BJ (cell line): ENCODE data around the gene CACNA2D3. TPM values are rescaled to one million over a fixed set of nuclear protein-coding genes. Genes with fewer than 3 reads are reported as not detected.

ENCODE experiments used
- CTCF ChIA-PET: fragments of 350-600 bp; formaldehyde crosslinking; extraction: SDS; loops from one replicate; lab custom pipeline; 2021; ENCODE audit warnings: antibody characterized with exemption, inconsistent platforms; lab: Yijun Ruan, JAX
- POLR2A ChIA-PET: fragments of 300-600 bp; sonication (Branson Sonifier 250); formaldehyde crosslinking; extraction: SDS; loops from one replicate; lab custom pipeline; 2021; ENCODE audit warnings: antibody characterized with exemption; lab: Charles Lee
- DNase-seq: peaks from one replicate; pipeline ENCODE4 v3.0.0-alpha.2; 2011; ENCODE audit warnings: low read depth
- H3K27me3 ChIP-seq: 2 replicates; pipeline ENCODE4 v1.6.0; 2011; ENCODE audit warnings: low read length; ENCODE audit not compliant: control insufficient read depth, insufficient read depth
- H3K36me3 ChIP-seq: 2 replicates; pipeline ENCODE4 v1.5.1; 2011; ENCODE audit warnings: low read length; ENCODE audit not compliant: control insufficient read depth, insufficient read depth
- H3K4me3 ChIP-seq: 2 replicates; pipeline ENCODE4 v1.5.1; 2011; ENCODE audit warnings: low read depth, mild to moderate bottlenecking, control low read depth, low read length
- CTCF ChIP-seq: IDR thresholded peaks from 2 replicates; pipeline ENCODE4 v1.5.1; 2011; ENCODE audit warnings: low read depth, mild to moderate bottlenecking, control low read depth, inconsistent platforms, low read length, moderate library complexity; ENCODE audit not compliant: insufficient read depth
- polyA plus RNA-seq: library from polyadenylated mRNA; depleted of rRNA; stranded (reverse); fragments of >200 nt; gene quantifications from 2 replicates; pipeline ENCODE4 v1.2.3, GENCODE V29; 2011

Gene CACNA2D3
- polyA plus RNA-seq, 1 experiment = 0.56 TPM

DNA sequence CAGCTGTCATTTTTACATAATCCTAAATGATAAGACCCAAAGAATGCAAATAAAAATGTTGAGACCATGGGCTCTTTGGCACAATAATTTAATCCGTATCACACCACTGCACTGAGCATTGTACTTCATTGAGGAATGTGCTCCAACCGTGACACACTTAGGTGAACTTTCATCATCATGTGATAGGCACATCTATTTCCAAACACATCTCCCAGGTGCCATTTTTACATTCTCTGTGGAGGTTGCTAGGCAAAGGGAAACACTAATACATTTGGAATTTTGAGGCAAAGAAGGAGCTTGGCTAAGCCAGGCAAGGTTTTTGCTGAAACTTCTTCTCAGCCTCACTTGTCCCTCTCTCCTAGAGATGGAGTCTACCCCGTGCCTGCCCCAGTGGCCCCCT, 736.8 kb downstream of the CACNA2D3 start:
- CTCF ChIA-PET = interaction anchor here (0.6 to 2.5 kb wide), 11 partner anchors 9 to 625 kb away, joined by 3 to 9 read pairs (median 4); no protein-coding TSS in a partner anchor
- no peak for DNase-seq
- Histone ChIP-seq H3K4me3 (no peak overlapping the region), H3K36me3 (no peaks in the 10 kb centered on the region), H3K27me3 (no peaks in the 10 kb centered on the region)
- POLR2A ChIA-PET = interaction anchor here (0.6 to 0.8 kb wide), 3 partner anchors 351 to 624 kb away, joined by 3 to 8 read pairs (median 3); no protein-coding TSS in a partner anchor
- no peak for TF ChIP-seq CTCF

DNA sequence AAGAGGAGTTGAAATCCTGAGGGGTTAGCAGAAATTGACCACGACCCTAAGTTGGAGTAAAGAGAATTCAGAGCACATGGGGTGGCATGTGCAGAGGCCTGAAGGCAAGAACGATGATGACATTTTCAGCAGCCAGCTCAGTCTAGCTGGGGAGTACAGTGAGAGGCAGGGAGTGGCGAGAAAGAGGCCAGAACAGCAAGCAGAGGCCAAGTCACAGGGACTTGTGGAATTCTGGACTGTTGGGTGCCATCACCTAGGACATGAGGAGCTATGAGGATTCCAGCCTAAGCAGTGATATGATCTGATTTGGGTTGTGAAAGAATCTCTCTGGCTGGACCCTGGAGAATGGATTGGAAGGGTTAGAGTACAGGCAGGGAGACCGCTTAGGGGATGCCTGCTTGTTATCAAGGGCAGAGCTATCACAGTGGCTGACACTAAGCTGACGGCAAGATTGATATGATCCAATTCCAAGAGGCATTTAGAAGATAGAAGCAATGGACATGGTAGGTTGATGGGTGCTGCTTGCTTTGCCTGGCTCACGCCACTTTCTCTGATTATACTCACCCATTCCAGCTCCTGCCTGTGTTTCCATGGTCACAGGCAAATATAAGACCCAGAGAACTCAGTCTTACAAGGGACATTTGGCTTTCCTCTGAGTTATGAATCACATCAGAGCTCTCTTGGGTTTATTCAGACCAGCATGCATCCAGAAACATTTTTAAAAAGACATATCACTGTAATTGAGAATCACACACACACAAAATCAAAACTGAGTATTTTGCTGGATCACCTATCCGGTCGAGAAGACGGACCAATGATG, 739.1 kb downstream of the CACNA2D3 start:
- no peak for TF ChIP-seq CTCF
- POLR2A ChIA-PET = interaction anchor here (0.7 kb wide), 1 partner anchor 330 kb away, joined by 3 read pairs; no protein-coding TSS in a partner anchor

GRCh38 chr3:54862526-54862925, 740.2 kb downstream of the CACNA2D3 start:
- Histone ChIP-seq H3K4me3 (no peak overlapping the region), H3K36me3 (no peaks in the 10 kb centered on the region), H3K27me3 (no peaks in the 10 kb centered on the region)
- ChIA-PET POLR2A (interaction anchor here (0.6 kb wide), 1 partner anchor 615 kb away, joined by 3 read pairs; no protein-coding TSS in a partner anchor), CTCF (no interaction called here)
- no peak for DNase-seq
- no peak for TF ChIP-seq CTCF

More for the DNA sequence above, 739.1 kb downstream of the CACNA2D3 start:
- H3K27me3 ChIP-seq = no peaks in the 10 kb centered on the region
- no peaks in the 10 kb centered on the region for H3K36me3 ChIP-seq
- H3K4me3 ChIP-seq = no peak overlapping the region
- no peak for DNase-seq
- CTCF ChIA-PET = interaction anchor here (0.9 to 1.4 kb wide), 3 partner anchors 9 to 310 kb away, joined by 3 to 6 read pairs (median 3); no protein-coding TSS in a partner anchor

- Histone ChIP-seq H3K27me3 (no peaks in the 10 kb centered on the region), H3K36me3 (no peaks in the 10 kb centered on the region), H3K4me3 (no peak overlapping the region)
- ChIA-PET POLR2A (interaction anchor here (0.7 kb wide), 1 partner anchor 41 kb away, joined by 3 read pairs; no protein-coding TSS in a partner anchor), CTCF (no interaction called here)
- DNase-seq = no peak
- TF ChIP-seq CTCF = no peak
Observed at GRCh38 chr3:54863366-54863765, 741.0 kb downstream of the CACNA2D3 start.

- TF ChIP-seq CTCF = no peak
- Histone ChIP-seq H3K4me3 (no peak overlapping the region), H3K36me3 (no peaks in the 10 kb centered on the region), H3K27me3 (no peaks in the 10 kb centered on the region)
- DNase-seq = no peak
- ChIA-PET CTCF (interaction anchor here (0.9 kb wide), 1 partner anchor 105 kb away, joined by 4 read pairs; no protein-coding TSS in a partner anchor), POLR2A (interaction anchor here (0.7 kb wide), 1 partner anchor 477 kb away, joined by 9 read pairs; no protein-coding TSS in a partner anchor)
Observed at GRCh38 chr3:54863786-54864185, 741.4 kb downstream of the CACNA2D3 start.
